Measurements from ENCODE around the gene PLA2G4B.

Gene PLA2G4B

DNA sequence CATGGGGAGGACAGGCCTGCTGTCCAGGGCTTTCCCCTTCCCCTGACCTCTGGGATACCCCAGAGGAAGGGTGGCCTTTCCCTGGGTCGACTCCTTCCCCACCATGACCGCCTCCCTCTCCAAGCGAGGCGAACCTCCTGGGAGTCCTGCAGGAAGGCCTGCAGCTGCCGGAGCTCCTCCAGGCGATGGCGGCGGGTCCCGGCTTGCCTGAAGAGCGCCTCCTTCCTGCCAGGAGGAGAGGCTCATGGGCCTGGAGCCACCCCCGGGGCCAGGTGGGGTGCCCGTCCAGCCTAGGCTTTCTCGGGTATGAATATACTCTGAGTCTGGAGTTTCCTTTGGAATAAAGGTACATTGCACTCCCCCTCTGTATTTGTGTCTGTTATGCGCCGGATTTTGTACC is 20.1 kb downstream of the PLA2G4B start:
- no peaks in the 10 kb centered on the region for H3K9me3 ChIP-seq (ENCODE audit: control insufficient read depth, low read length)
- no peaks in the 10 kb centered on the region for H3K36me3 ChIP-seq (ENCODE audit: control insufficient read depth, insufficient read depth, low read length)
- H3K27me3 ChIP-seq (ENCODE audit: control insufficient read depth, insufficient read depth, low read length), result no peaks in the 10 kb centered on the region
- H3K9ac ChIP-seq (ENCODE audit: low read length), result no peak overlapping the region
- no peak overlapping the region for H3K4me3 ChIP-seq (ENCODE audit: low read length)
- H3K4me1 ChIP-seq (ENCODE audit: control insufficient read depth, insufficient read depth, low read length), result peaks cover 7% of the 10 kb centered on the region

- Histone ChIP-seq H3K9me3 (ENCODE audit: control insufficient read depth, low read length) (no peaks in the 10 kb centered on the region), H3K27me3 (ENCODE audit: control insufficient read depth, insufficient read depth, low read length) (no peaks in the 10 kb centered on the region)
Observed at GRCh38 chr15:41860049-41860828, 21.6 kb downstream of the PLA2G4B start.

DNA sequence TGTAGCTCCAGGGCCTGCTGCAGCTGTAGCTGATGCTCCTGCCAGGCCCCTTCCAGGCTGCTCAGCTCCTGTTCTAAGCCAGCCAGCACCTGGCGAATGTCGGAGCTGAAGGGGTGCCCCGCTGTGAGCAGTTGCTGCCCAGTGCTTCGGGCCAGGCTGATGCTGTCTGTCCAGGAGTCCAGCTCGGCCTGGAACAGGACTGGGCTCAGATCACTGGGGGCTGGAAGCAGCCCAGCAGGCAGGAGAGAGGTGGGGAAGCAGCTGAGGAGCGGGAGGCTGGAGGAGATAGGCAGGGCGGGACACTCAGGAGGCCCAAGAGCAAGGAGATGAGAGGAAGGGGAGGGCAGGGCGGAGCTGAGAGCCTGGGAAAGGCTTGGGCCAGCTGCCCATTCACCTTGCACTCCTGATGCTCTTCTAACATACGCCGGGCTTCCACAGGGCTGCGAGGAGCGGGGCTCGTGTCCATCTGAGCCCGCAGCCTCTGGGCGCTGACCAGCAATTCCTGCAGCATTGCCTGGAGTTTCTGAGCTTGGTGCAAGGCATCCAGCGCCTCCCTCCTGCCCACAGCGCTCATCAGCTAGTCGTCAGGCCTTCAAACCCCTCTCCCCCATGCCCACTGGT is 23.2 kb downstream of the PLA2G4B start:
- Histone ChIP-seq H3K9me3 (ENCODE audit: control insufficient read depth, low read length) (no peaks in the 10 kb centered on the region), H3K9ac (ENCODE audit: low read length) (no peak overlapping the region), H3K4me1 (ENCODE audit: control insufficient read depth, insufficient read depth, low read length) (peaks cover 7% of the 10 kb centered on the region), H3K36me3 (ENCODE audit: control insufficient read depth, insufficient read depth, low read length) (no peaks in the 10 kb centered on the region), H3K4me3 (ENCODE audit: low read length) (no peak overlapping the region), H3K27me3 (ENCODE audit: control insufficient read depth, insufficient read depth, low read length) (no peaks in the 10 kb centered on the region)

More at GRCh38 chr15:41860049-41860828, 21.6 kb downstream of the PLA2G4B start:
- no peak overlapping the region for H3K9ac ChIP-seq (ENCODE audit: low read length)
- H3K36me3 ChIP-seq (ENCODE audit: control insufficient read depth, insufficient read depth, low read length), result no peaks in the 10 kb centered on the region
- H3K4me1 ChIP-seq (ENCODE audit: control insufficient read depth, insufficient read depth, low read length), result peaks cover 7% of the 10 kb centered on the region
- no peak overlapping the region for H3K4me3 ChIP-seq (ENCODE audit: low read length)

GRCh38 chr15:41862515-41863116 is 24.0 kb downstream of the PLA2G4B start:
- H3K9ac ChIP-seq (ENCODE audit: low read length), result no peak overlapping the region
- H3K36me3 ChIP-seq (ENCODE audit: control insufficient read depth, insufficient read depth, low read length), result no peaks in the 10 kb centered on the region
- no peak overlapping the region for H3K4me3 ChIP-seq (ENCODE audit: low read length)
- no peaks in the 10 kb centered on the region for H3K9me3 ChIP-seq (ENCODE audit: control insufficient read depth, low read length)
- H3K4me1 ChIP-seq (ENCODE audit: control insufficient read depth, insufficient read depth, low read length), result peaks cover 7% of the 10 kb centered on the region
- H3K27me3 ChIP-seq (ENCODE audit: control insufficient read depth, insufficient read depth, low read length), result no peaks in the 10 kb centered on the region

DNA sequence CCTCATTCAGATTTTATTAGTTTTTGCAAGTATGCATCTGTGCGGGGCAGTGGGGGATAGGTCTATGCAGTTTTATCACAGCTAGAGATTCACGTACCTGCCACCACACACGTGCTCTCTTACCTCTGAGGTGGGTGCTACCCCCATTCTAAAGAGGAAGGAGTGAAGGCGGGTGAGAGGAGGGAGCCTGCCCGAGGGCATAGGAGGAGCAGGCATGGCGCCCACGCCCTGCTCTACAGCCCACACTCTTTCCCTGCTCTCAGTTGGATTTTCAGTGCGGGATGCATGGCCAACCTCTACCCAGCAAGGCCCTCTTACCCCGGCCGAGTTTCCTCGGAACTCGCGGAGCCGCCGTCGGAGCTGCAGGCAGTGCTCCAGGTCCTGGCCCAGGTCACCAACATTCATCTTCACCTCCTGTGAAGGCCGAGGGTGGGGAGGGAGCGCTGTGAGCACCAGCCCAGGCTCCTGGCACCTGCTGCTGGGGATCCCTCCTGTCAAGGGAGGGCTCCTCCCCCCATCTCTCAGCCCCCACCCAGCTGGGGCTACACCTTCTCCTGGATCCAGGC is 26.9 kb downstream of the PLA2G4B start:
- Histone ChIP-seq H3K36me3 (ENCODE audit: control insufficient read depth, insufficient read depth, low read length) (no peaks in the 10 kb centered on the region), H3K9ac (ENCODE audit: low read length) (no peak overlapping the region), H3K4me3 (ENCODE audit: low read length) (no peak overlapping the region), H3K27me3 (ENCODE audit: control insufficient read depth, insufficient read depth, low read length) (no peaks in the 10 kb centered on the region), H3K9me3 (ENCODE audit: control insufficient read depth, low read length) (no peaks in the 10 kb centered on the region), H3K4me1 (ENCODE audit: control insufficient read depth, insufficient read depth, low read length) (peaks cover 7% of the 10 kb centered on the region)

DNA sequence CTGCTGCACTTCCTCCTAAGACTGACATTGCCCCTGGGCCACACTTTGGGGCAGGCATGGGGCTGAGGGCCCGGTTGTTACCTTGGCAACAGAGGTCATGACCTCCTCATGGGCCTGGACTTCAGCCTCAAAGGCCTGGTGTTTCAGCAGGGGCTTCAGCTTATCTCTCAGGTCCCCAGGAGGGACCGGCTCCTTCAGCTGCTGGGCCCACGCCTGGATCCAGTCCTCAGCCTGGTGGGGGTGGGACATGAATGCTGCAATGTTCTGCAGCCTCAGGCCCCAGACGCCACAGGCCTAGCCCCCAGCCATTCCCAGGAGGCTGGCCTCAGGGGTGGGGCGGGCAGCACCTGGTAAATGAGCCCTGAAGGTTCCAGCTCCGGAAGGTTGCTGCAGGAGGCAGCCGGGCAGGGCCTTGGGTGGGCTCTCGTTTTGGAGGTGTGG is 27.6 kb downstream of the PLA2G4B start:
- Histone ChIP-seq H3K9me3 (ENCODE audit: control insufficient read depth, low read length) (no peaks in the 10 kb centered on the region), H3K27me3 (ENCODE audit: control insufficient read depth, insufficient read depth, low read length) (no peaks in the 10 kb centered on the region), H3K4me3 (ENCODE audit: low read length) (no peak overlapping the region), H3K4me1 (ENCODE audit: control insufficient read depth, insufficient read depth, low read length) (peaks cover 7% of the 10 kb centered on the region), H3K9ac (ENCODE audit: low read length) (no peak overlapping the region), H3K36me3 (ENCODE audit: control insufficient read depth, insufficient read depth, low read length) (no peaks in the 10 kb centered on the region)

- Histone ChIP-seq H3K4me1 (ENCODE audit: control insufficient read depth, insufficient read depth, low read length) (peaks cover 7% of the 10 kb centered on the region), H3K27me3 (ENCODE audit: control insufficient read depth, insufficient read depth, low read length) (no peaks in the 10 kb centered on the region), H3K9me3 (ENCODE audit: control insufficient read depth, low read length) (no peaks in the 10 kb centered on the region), H3K4me3 (ENCODE audit: low read length) (no peak overlapping the region), H3K36me3 (ENCODE audit: control insufficient read depth, insufficient read depth, low read length) (no peaks in the 10 kb centered on the region), H3K9ac (ENCODE audit: low read length) (no peak overlapping the region)
Observed at GRCh38 chr15:41866872-41867579, 28.4 kb downstream of the PLA2G4B start.

DNA sequence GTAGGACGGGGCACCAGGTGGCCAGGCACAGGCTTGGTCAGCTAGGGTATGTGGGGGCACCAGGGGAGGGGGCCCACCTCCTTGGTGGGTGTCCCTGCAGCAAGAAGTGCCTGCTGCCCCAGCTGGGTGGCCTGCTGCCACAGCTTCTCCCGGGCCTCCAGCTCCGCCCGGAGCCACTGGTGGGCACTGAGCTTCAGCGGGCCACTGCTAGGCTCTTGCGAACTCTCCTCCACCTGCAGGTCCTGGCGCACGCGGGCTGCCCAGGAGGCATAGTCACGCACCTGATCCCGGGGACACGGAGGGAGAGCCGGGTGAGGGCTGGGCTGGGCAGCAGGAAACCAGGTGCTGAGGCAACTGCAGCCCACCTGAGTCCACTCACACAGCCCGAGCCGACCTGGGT is 29.7 kb downstream of the PLA2G4B start:
- no peak overlapping the region for H3K4me3 ChIP-seq (ENCODE audit: low read length)
- no peaks in the 10 kb centered on the region for H3K9me3 ChIP-seq (ENCODE audit: control insufficient read depth, low read length)
- no peaks in the 10 kb centered on the region for H3K36me3 ChIP-seq (ENCODE audit: control insufficient read depth, insufficient read depth, low read length)
- no peaks in the 10 kb centered on the region for H3K4me1 ChIP-seq (ENCODE audit: control insufficient read depth, insufficient read depth, low read length)
- no peaks in the 10 kb centered on the region for H3K27me3 ChIP-seq (ENCODE audit: control insufficient read depth, insufficient read depth, low read length)
- no peak overlapping the region for H3K9ac ChIP-seq (ENCODE audit: low read length)

DNA sequence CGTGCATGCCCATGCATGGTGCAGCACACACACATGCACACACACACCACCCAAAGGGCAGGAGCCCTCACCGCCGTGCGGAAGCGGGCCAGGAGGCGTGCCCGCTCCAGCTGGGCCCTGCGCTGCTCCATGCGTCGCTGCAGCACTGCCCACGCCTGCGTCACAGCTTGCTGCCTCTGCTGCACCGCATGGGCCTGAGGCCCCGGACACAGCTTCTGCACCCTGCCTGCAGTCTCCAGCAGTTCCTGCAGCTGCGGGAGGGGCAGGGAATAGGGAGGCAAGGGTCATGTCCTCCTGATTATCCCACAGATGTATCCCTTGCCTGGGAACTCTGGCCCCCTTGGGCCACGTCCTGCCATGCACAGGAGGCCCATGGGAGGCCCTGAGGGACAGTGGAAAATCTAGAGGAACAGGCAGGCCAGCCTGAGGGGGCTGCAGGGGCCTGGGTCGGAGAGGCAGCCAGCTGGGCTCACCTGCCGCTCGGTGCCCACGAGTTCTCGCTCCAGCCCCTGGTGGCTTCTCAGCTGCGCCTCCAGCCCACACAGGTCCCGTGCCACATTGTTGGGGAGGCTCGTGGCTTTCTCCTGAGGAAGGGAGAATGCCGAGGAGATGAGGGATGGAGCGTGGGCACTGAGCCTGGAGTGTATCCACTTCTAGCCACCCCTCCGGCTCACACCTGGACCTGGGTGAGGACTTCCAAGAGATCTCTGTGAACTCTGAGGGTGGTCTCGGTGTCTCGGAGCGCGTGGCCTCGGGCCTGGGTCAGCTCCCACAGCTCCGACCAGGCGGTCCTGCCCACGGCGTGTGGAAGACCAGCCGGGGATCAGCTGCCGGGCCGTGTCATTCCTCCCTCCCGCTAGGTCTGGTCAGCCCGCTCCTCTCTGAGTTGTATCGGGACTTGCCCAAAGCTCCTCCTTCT is 31.4 kb downstream of the PLA2G4B start:
- Histone ChIP-seq H3K36me3 (ENCODE audit: control insufficient read depth, insufficient read depth, low read length) (no peaks in the 10 kb centered on the region), H3K9me3 (ENCODE audit: control insufficient read depth, low read length) (no peaks in the 10 kb centered on the region), H3K9ac (ENCODE audit: low read length) (no peak overlapping the region), H3K4me1 (ENCODE audit: control insufficient read depth, insufficient read depth, low read length) (no peaks in the 10 kb centered on the region), H3K4me3 (ENCODE audit: low read length) (no peak overlapping the region), H3K27me3 (ENCODE audit: control insufficient read depth, insufficient read depth, low read length) (no peaks in the 10 kb centered on the region)

GRCh38 chr15:41870689-41871081 is 32.0 kb downstream of the PLA2G4B start:
- Histone ChIP-seq H3K9ac (ENCODE audit: low read length) (no peak overlapping the region), H3K4me1 (ENCODE audit: control insufficient read depth, insufficient read depth, low read length) (no peaks in the 10 kb centered on the region)

More at GRCh38 chr15:41870689-41871081, 32.0 kb downstream of the PLA2G4B start:
- Histone ChIP-seq H3K36me3 (ENCODE audit: control insufficient read depth, insufficient read depth, low read length) (no peaks in the 10 kb centered on the region), H3K4me3 (ENCODE audit: low read length) (no peak overlapping the region), H3K9me3 (ENCODE audit: control insufficient read depth, low read length) (no peaks in the 10 kb centered on the region), H3K27me3 (ENCODE audit: control insufficient read depth, insufficient read depth, low read length) (no peaks in the 10 kb centered on the region)
